C4-2B (cell line): Measurements from ENCODE around the gene POU5F1.

Experiments used
- CTCF ChIP-seq: fragments of 450-650 bp; conservative IDR thresholded peaks from 2 replicates; pipeline ENCODE4 v1.5.1; 2017; ENCODE audit warnings: mild to moderate bottlenecking
- ZFX ChIP-seq: fragments of 450-650 bp; IDR thresholded peaks from 2 replicates; pipeline ENCODE4 v1.6.1; 2017

- TF ChIP-seq CTCF (no peak), ZFX (peak; percentile 32; the same call in 1 of the 2 replicates)
These were observed 15.7 kb upstream of the POU5F1 start for GRCh38 chr6:31186052-31186734.
